H1 (cell line): ENCODE results near the gene PAX9. TPM values are rescaled to one million over a fixed set of nuclear protein-coding genes. Genes with fewer than 3 reads are reported as not detected.

Source experiments
- CBX5 ChIP-seq: fragments of 300-800, 300-1000 bp; sonication (generic); IDR thresholded peaks from 2 replicates; pipeline ENCODE4 v1.7.1; 2016; ENCODE audit warnings: antibody characterized with exemption, low read length, low read depth
- CHD7 ChIP-seq: fragments of 300-600 bp; sonication (generic); IDR thresholded peaks from 2 replicates; pipeline ENCODE4 v1.7.1; 2012; ENCODE audit warnings: low read length, moderate library complexity, mild to moderate bottlenecking, inconsistent platforms; ENCODE audit not compliant: insufficient replicate concordance
- EZH2 ChIP-seq: fragments of 200-600 bp; sonication (generic); IDR thresholded peaks from 2 replicates; pipeline ENCODE4 v1.7.1; 2012; ENCODE audit warnings: low read depth, mild to moderate bottlenecking, moderate library complexity, low read length, inconsistent platforms; ENCODE audit not compliant: severe bottlenecking
- PHF8 ChIP-seq: fragments of 200-600 bp; sonication (generic); conservative IDR thresholded peaks from 2 replicates; pipeline ENCODE4 v1.7.1; 2012; ENCODE audit warnings: low read depth, mild to moderate bottlenecking, inconsistent platforms, low read length, moderate library complexity
- POU5F1 ChIP-seq: IDR thresholded peaks from 2 replicates; pipeline ENCODE4 v1.6.1; 2011; ENCODE audit warnings: low read depth, mild to moderate bottlenecking, low read length, moderate library complexity
- SAP30 ChIP-seq: fragments of 300-600 bp; sonication (generic); IDR thresholded peaks from 2 replicates; pipeline ENCODE4 v1.7.1; 2012; ENCODE audit warnings: low read length, moderate library complexity, mild to moderate bottlenecking, inconsistent platforms; ENCODE audit not compliant: insufficient read depth, insufficient replicate concordance
- SIN3A ChIP-seq, 2 experiments: IDR thresholded peaks in 1 of 2; conservative IDR thresholded peaks in 1 of 2; 2 replicates each; pipeline ENCODE4 v1.6.1; 2011 to 2012; ENCODE audit warnings: low read length in 2 of 2, improper control_type of control experiment in 1 of 2, low read depth in 1 of 2, mild to moderate bottlenecking in 1 of 2
- SP4 ChIP-seq: IDR thresholded peaks from 2 replicates; pipeline ENCODE4 v1.6.1; 2012; ENCODE audit warnings: low read length, inconsistent platforms
- TBP ChIP-seq: IDR thresholded peaks from 2 replicates; pipeline ENCODE4 v1.6.1; 2011; ENCODE audit warnings: low read depth, low read length, improper control_type of control experiment
- TCF12 ChIP-seq: IDR thresholded peaks from 2 replicates; pipeline ENCODE4 v1.6.1; 2011; ENCODE audit warnings: low read depth, mild to moderate bottlenecking, low read length
- polyA plus RNA-seq, 7 experiments: library from polyadenylated mRNA; depleted of rRNA in 3 of 7; stranded (reverse) in 5 of 7; unstranded in 2 of 7; fragments of >200 nt in 5 of 7; fragments of 200-250 nt in 2 of 7; gene quantifications; 1 replicate in 5 of 7; 2 replicates in 1 of 7; 4 replicates in 1 of 7; pipeline versions ENCODE4 v1.2.1 to v1.2.3, GENCODE V29; 2011 to 2013; ENCODE audit warnings: missing spikeins in 2 of 7, mixed read lengths in 2 of 7
- total RNA-seq: library from RNA; stranded (reverse); fragmentation: NEBNext Ultra II Directional; extraction: Animal tissue kit (Norgen Biotek cat#: 25700); gene quantifications from 2 replicates; pipeline ENCODE4 v1.2.1, GENCODE V29; 2021

The PAX9 gene
- total and polyA plus RNA-seq, 2 of the 8 experiments (the other 6 are each of a cell fraction or from before 2014, with no cell fraction given) = 0.05 TPM; not detected in 1

GRCh38 chr14:36646664-36647416, 14.8 kb upstream of the PAX9 start (continued):
- TF ChIP-seq CHD7 (no peak), SIN3A (conservative IDR thresholded peaks at IDR 0.05 in 1 of 2, IDR thresholded peaks at IDR 0.05 in 1 of 2; ENCODE audit: low read depth in 1 of 2, low read length in 2 of 2) (no peak), PHF8 (no peak), EZH2 (peak; percentile 99), TCF12 (no peak), TBP (no peak), SAP30 (no peak), POU5F1 (no peak), CBX5 (no peak), SP4 (no peak)
